ENCODE data around the gene SMG7. TPM values are rescaled to one million over a fixed set of nuclear protein-coding genes. Genes with fewer than 3 reads are reported as not detected.
A peak's percentile ranks its signal among the peaks of the same experiment; 100 is the strongest.

Gene SMG7
- total and polyA plus RNA-seq, 12 donors, result 16.0 to 46.6 (median 37.8) TPM

GRCh38 chr1:183477986-183478781 lies 5.9 kb downstream of the SMG7 start:
- Histone ChIP-seq H3K36me3 (peaks cover 0 to 8% (median 0%) of the 10 kb centered on the region in 9 donors), H3K27ac (peak overlapping the region in 2 of 10 donors; percentile 12 to 34), H3K4me1 (peaks cover 0 to 96% (median 81%) of the 10 kb centered on the region in 9 donors), H3K27me3 (no peaks in the 10 kb centered on the region), H3K4me3 (no peak overlapping the region), H3K9me3 (no peaks in the 10 kb centered on the region)
- 79 to 85% methylated on average over 3 of the region's 3 CpGs for WGBS, 2 donors
- ATAC-seq, result no peak
- DNase-seq, result no peak
- intact Hi-C loops (cut with DNase I), result loop anchor here in 5 of 10 donors (5.0 to 10.0 kb wide), 5 partner anchors 67 to 193 kb away; partner anchors contain the start of gene ARPC5 (in 1 of the 5)
- TF ChIP-seq CTCF (IDR thresholded peaks at IDR 0.05), result no peak

- 64 to 73% methylated on average over 1 of the region's 1 CpG for WGBS, 2 donors
- no peak overlapping the region for H3K4me3 ChIP-seq
- peak overlapping the region in 3 of 10 donors; percentile 21 to 46 (median 45) for H3K27ac ChIP-seq
- TF ChIP-seq CTCF (IDR thresholded peaks at IDR 0.05), result no peak
- peaks cover 0 to 96% (median 73%) of the 10 kb centered on the region in 9 donors for H3K4me1 ChIP-seq
- intact Hi-C loops (cut with DNase I), result no loop called here
- no peaks in the 10 kb centered on the region for H3K36me3 ChIP-seq
- H3K9me3 ChIP-seq, result no peaks in the 10 kb centered on the region
- ATAC-seq, result peak in 2 of 8 donors; percentile 29 to 62
- no peaks in the 10 kb centered on the region for H3K27me3 ChIP-seq
- DNase-seq, result no peak
Measured at GRCh38 chr1:183480971-183481441, 8.7 kb downstream of the SMG7 start.

GRCh38 chr1:183483224-183483623 lies 10.9 kb downstream of the SMG7 start:
- Histone ChIP-seq H3K4me1 (peaks cover 0 to 77% (median 60%) of the 10 kb centered on the region in 9 donors), H3K27me3 (no peaks in the 10 kb centered on the region), H3K4me3 (no peak overlapping the region), H3K9me3 (no peaks in the 10 kb centered on the region), H3K36me3 (no peaks in the 10 kb centered on the region), H3K27ac (no peak overlapping the region)
- DNase-seq (no peak), ATAC-seq (no peak)
- intact Hi-C loops (cut with DNase I), result no loop called here
- TF ChIP-seq CTCF (IDR thresholded peaks at IDR 0.05), result no peak
- 89 to 91% methylated on average over 1 of the region's 1 CpG for WGBS, 2 donors

- intact Hi-C loops (cut with DNase I), result no loop called here
- no peak for ATAC-seq
Measured at GRCh38 chr1:183484254-183484653, 12.0 kb downstream of the SMG7 start.

More at GRCh38 chr1:183484254-183484653, 12.0 kb downstream of the SMG7 start:
- 83 to 85% methylated on average over 1 of the region's 1 CpG for WGBS, 2 donors
- TF ChIP-seq CTCF (IDR thresholded peaks at IDR 0.05), result peak in 4 of 9 donors; percentile 15 to 20 (median 16)
- no peak for DNase-seq
- peaks cover 0 to 67% (median 50%) of the 10 kb centered on the region in 9 donors for H3K4me1 ChIP-seq
- H3K36me3 ChIP-seq, result no peaks in the 10 kb centered on the region
- H3K27ac ChIP-seq, result no peak overlapping the region
- no peak overlapping the region for H3K4me3 ChIP-seq
- no peaks in the 10 kb centered on the region for H3K27me3 ChIP-seq
- no peaks in the 10 kb centered on the region for H3K9me3 ChIP-seq

Data from heart right ventricle (tissue), 16 donors.